Stimulated activated naive CD8-positive, alpha-beta T cell treated with anti-CD3 and anti-CD28 coated beads, Interleukin-15, Interleukin-2, amounts not matched to agents 100 ng/mL and 50 ng/mL, for 24 hours (primary cell): ENCODE results near the gene STAP1.
"Not testable (repeated sequence)": the region's sequence is repeated elsewhere in the genome, so short reads cannot be mapped to it uniquely, and the experiment has no call there.

Experiments
- H3K27ac Mint-ChIP-seq: one replicate; pipeline ENCODE4 v1.8.0; 2021; ENCODE audit warnings: mild to moderate bottlenecking, mixed read lengths
- H3K27me3 Mint-ChIP-seq: one replicate; pipeline ENCODE4 v1.8.0; 2021; ENCODE audit warnings: mixed read lengths
- H3K36me3 Mint-ChIP-seq: one replicate; pipeline ENCODE4 v1.8.0; 2021; ENCODE audit warnings: low read depth, mixed read lengths
- H3K4me1 Mint-ChIP-seq: one replicate; pipeline ENCODE4 v1.8.0; 2021; ENCODE audit warnings: low read depth, mixed read lengths
- H3K4me3 Mint-ChIP-seq: one replicate; pipeline ENCODE4 v1.8.0; 2021; ENCODE audit warnings: mild to moderate bottlenecking, mixed read lengths
- H3K9me3 Mint-ChIP-seq: one replicate; pipeline ENCODE4 v1.8.0; 2021; ENCODE audit warnings: mixed read lengths

Gene STAP1

GRCh38 chr4:67632492-67632891 is 74.0 kb downstream of the STAP1 start:
- H3K27ac Mint-ChIP-seq = peak overlapping the region; percentile 28
- H3K9me3 Mint-ChIP-seq = no peaks in the 10 kb centered on the region
- H3K36me3 Mint-ChIP-seq = peaks cover 72% of the 10 kb centered on the region
- no peak overlapping the region for H3K4me3 Mint-ChIP-seq
- no peaks in the 10 kb centered on the region for H3K4me1 Mint-ChIP-seq
- H3K27me3 Mint-ChIP-seq = no peaks in the 10 kb centered on the region

GRCh38 chr4:67634741-67635140 is 76.2 kb downstream of the STAP1 start:
- H3K27me3 Mint-ChIP-seq = no peaks in the 10 kb centered on the region
- H3K27ac Mint-ChIP-seq = no peak overlapping the region
- no peaks in the 10 kb centered on the region for H3K9me3 Mint-ChIP-seq
- no peak overlapping the region for H3K4me3 Mint-ChIP-seq
- H3K36me3 Mint-ChIP-seq = peaks cover 72% of the 10 kb centered on the region
- H3K4me1 Mint-ChIP-seq = no peaks in the 10 kb centered on the region

- H3K27ac Mint-ChIP-seq = no peak overlapping the region
- no peak overlapping the region for H3K4me3 Mint-ChIP-seq
- peaks cover 67% of the 10 kb centered on the region for H3K36me3 Mint-ChIP-seq
- no peaks in the 10 kb centered on the region for H3K4me1 Mint-ChIP-seq
- no peaks in the 10 kb centered on the region for H3K9me3 Mint-ChIP-seq
- no peaks in the 10 kb centered on the region for H3K27me3 Mint-ChIP-seq
Measured at GRCh38 chr4:67635331-67635730, 76.8 kb downstream of the STAP1 start.

- not testable (repeated sequence) for H3K27ac Mint-ChIP-seq, H3K4me1 Mint-ChIP-seq, H3K27me3 Mint-ChIP-seq, H3K9me3 Mint-ChIP-seq, H3K4me3 Mint-ChIP-seq
- peaks cover 61% of the 10 kb centered on the region for H3K36me3 Mint-ChIP-seq
Measured at GRCh38 chr4:67636978-67637377, 78.5 kb downstream of the STAP1 start.

GRCh38 chr4:67638136-67638535 is 79.6 kb downstream of the STAP1 start:
- Mint-ChIP-seq H3K27ac (no peak overlapping the region), H3K27me3 (no peaks in the 10 kb centered on the region), H3K4me3 (no peak overlapping the region), H3K9me3 (no peaks in the 10 kb centered on the region), H3K36me3 (peaks cover 57% of the 10 kb centered on the region), H3K4me1 (no peaks in the 10 kb centered on the region)

- no peaks in the 10 kb centered on the region for H3K9me3 Mint-ChIP-seq
Measured at GRCh38 chr4:67651536-67651935, 93.0 kb downstream of the STAP1 start.

More at GRCh38 chr4:67651536-67651935, 93.0 kb downstream of the STAP1 start:
- no peaks in the 10 kb centered on the region for H3K27me3 Mint-ChIP-seq
- no peak overlapping the region for H3K4me3 Mint-ChIP-seq
- no peak overlapping the region for H3K27ac Mint-ChIP-seq
- H3K36me3 Mint-ChIP-seq = peaks cover 60% of the 10 kb centered on the region
- no peaks in the 10 kb centered on the region for H3K4me1 Mint-ChIP-seq
